ENCODE measurements around the gene THAP4. TPM values are rescaled to one million over a fixed set of nuclear protein-coding genes. Genes with fewer than 3 reads are reported as not detected.
"Not testable (repeated sequence)": the region's sequence is repeated elsewhere in the genome, so short reads cannot be mapped to it uniquely, and the experiment has no call there.

The THAP4 gene
- polyA plus RNA-seq, 3 donors: 15.1 to 25.9 (median 16.3) TPM

DNA sequence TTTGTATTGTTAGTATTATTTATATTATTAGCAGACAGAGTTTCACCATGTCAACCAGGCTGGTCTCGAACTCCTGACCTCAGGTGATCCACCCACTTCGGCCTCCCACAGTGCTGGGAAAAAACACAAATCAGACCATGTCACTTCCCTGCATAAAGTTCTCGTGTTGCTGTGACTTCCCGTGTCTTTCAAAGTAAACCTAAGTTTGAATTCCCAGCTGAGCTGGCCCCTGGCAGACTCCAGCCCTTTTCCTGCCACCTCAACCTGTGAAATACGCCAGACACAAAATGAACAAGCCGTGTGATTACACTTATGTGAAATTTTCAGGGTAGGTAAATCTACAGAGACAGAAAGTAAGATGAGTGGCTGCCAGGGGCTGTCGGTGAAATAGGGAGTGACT is 70.5 kb downstream of the THAP4 start:
- intact Hi-C loops (cut with micrococcal nuclease): no loop called here
- H3K9me3 ChIP-seq (replicated peaks in 1 of 2; ENCODE audit: control insufficient read depth in 1 of 2, insufficient read depth in 1 of 2, low read length in 2 of 2): no peaks in the 10 kb centered on the region
- no peak for DNase-seq
- H3K4me2 ChIP-seq (replicated peaks; ENCODE audit: extremely low read depth, low read length, poor library complexity, severe bottlenecking): no peak overlapping the region
- H3K4me1 Mint-ChIP-seq: no peaks in the 10 kb centered on the region
- H4K20me1 ChIP-seq (ENCODE audit: insufficient read depth, low read length): no peaks in the 10 kb centered on the region
- no peaks in the 10 kb centered on the region for H3K79me2 ChIP-seq (ENCODE audit: insufficient read depth, low read length)
- no peaks in the 10 kb centered on the region for H3K36me3 Mint-ChIP-seq
- H3K36me3 ChIP-seq (replicated peaks in 1 of 2; ENCODE audit: control insufficient read depth in 1 of 2, insufficient read depth in 2 of 2, low read length in 2 of 2): no peaks in the 10 kb centered on the region
- TF ChIP-seq, protein P1, sequence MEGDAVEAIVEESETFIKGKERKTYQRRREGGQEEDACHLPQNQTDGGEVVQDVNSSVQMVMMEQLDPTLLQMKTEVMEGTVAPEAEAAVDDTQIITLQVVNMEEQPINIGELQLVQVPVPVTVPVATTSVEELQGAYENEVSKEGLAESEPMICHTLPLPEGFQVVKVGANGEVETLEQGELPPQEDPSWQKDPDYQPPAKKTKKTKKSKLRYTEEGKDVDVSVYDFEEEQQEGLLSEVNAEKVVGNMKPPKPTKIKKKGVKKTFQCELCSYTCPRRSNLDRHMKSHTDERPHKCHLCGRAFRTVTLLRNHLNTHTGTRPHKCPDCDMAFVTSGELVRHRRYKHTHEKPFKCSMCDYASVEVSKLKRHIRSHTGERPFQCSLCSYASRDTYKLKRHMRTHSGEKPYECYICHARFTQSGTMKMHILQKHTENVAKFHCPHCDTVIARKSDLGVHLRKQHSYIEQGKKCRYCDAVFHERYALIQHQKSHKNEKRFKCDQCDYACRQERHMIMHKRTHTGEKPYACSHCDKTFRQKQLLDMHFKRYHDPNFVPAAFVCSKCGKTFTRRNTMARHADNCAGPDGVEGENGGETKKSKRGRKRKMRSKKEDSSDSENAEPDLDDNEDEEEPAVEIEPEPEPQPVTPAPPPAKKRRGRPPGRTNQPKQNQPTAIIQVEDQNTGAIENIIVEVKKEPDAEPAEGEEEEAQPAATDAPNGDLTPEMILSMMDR (IDR thresholded peaks at IDR 0.05): no peak
- no peaks in the 10 kb centered on the region for H3K4me1 ChIP-seq (ENCODE audit: control insufficient read depth in 1 of 2, insufficient read depth in 2 of 2, low read length in 2 of 2)
- H3K9me3 Mint-ChIP-seq: peaks cover 0 to 3% (median 2%) of the 10 kb centered on the region in 7 donors
- peaks cover 1 to 9% (median 2%) of the 10 kb centered on the region in 3 donors for H3K27me3 Mint-ChIP-seq (ENCODE audit: low read depth in 3 of 3)
- no peak overlapping the region for H3K27ac ChIP-seq (ENCODE audit: low read depth in 1 of 2, low read length in 2 of 2)
- peak overlapping the region in 1 of 7 donors; percentile 62 for H3K27ac Mint-ChIP-seq
- H3K9ac ChIP-seq (ENCODE audit: insufficient read depth, low read length, poor library complexity, severe bottlenecking): no peak overlapping the region
- WGBS (ENCODE audit: insufficient coverage): 79% methylated on average over 5 of the region's 7 CpGs
- no peaks in the 10 kb centered on the region for H3K27me3 ChIP-seq (ENCODE audit: control insufficient read depth in 2 of 2, insufficient read depth in 2 of 2, low read length in 2 of 2)
- no peak overlapping the region for H2AFZ ChIP-seq (ENCODE audit: insufficient read depth, low read depth, low read length, poor library complexity, severe bottlenecking)
- H3K4me3 ChIP-seq (replicated peaks in 1 of 3; ENCODE audit: low read depth in 2 of 3, low read length in 3 of 3): no peak overlapping the region
- no peak overlapping the region for H3K4me3 Mint-ChIP-seq

DNA sequence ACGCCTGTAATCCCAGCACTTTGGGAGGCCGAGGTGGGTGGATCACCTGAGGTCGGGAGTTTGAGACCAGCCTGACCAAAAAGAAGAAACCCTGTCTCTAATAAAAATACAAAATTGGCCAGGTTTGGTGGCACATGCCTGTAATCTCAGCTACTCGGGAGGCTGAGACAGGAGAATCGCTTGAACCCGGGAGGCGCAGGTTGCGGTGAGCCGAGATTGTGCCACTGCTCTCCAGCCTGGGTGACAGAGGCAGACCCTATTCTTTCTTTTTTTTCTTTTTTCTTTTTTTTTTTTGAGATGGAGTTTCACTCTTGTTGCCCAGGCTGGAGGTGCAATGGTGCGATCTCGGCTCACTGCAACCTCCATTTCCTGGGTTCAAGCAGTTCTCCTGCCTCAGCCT is 70.9 kb downstream of the THAP4 start:
- intact Hi-C loops (cut with micrococcal nuclease); H3K4me3 ChIP-seq (replicated peaks in 1 of 3; ENCODE audit: low read depth in 2 of 3, low read length in 3 of 3); H3K36me3 Mint-ChIP-seq; H3K4me2 ChIP-seq (replicated peaks; ENCODE audit: extremely low read depth, low read length, poor library complexity, severe bottlenecking); H3K9ac ChIP-seq (ENCODE audit: insufficient read depth, low read length, poor library complexity, severe bottlenecking); H3K27me3 ChIP-seq (ENCODE audit: control insufficient read depth in 2 of 2, insufficient read depth in 2 of 2, low read length in 2 of 2); H3K36me3 ChIP-seq (replicated peaks in 1 of 2; ENCODE audit: control insufficient read depth in 1 of 2, insufficient read depth in 2 of 2, low read length in 2 of 2); H3K79me2 ChIP-seq (ENCODE audit: insufficient read depth, low read length); H2AFZ ChIP-seq (ENCODE audit: insufficient read depth, low read depth, low read length, poor library complexity, severe bottlenecking); H3K27ac Mint-ChIP-seq; H3K27me3 Mint-ChIP-seq (ENCODE audit: low read depth in 3 of 3); H4K20me1 ChIP-seq (ENCODE audit: insufficient read depth, low read length); H3K9me3 ChIP-seq (replicated peaks in 1 of 2; ENCODE audit: control insufficient read depth in 1 of 2, insufficient read depth in 1 of 2, low read length in 2 of 2); H3K4me3 Mint-ChIP-seq; H3K27ac ChIP-seq (ENCODE audit: low read depth in 1 of 2, low read length in 2 of 2); H3K4me1 ChIP-seq (ENCODE audit: control insufficient read depth in 1 of 2, insufficient read depth in 2 of 2, low read length in 2 of 2); H3K9me3 Mint-ChIP-seq; DNase-seq; H3K4me1 Mint-ChIP-seq: not testable (repeated sequence)
- WGBS (ENCODE audit: insufficient coverage): 94% methylated on average over 5 of the region's 11 CpGs

All from CD14-positive monocyte (primary cell).